GM10847 (cell line): ENCODE measurements around the gene ERI2.

Source experiments
- POLR2A ChIP-seq: IDR thresholded peaks from 2 replicates; pipeline ENCODE4 v1.6.1; 2011; ENCODE audit not compliant: insufficient read length; ENCODE audit errors: extremely low read depth

ERI2 gene

DNA sequence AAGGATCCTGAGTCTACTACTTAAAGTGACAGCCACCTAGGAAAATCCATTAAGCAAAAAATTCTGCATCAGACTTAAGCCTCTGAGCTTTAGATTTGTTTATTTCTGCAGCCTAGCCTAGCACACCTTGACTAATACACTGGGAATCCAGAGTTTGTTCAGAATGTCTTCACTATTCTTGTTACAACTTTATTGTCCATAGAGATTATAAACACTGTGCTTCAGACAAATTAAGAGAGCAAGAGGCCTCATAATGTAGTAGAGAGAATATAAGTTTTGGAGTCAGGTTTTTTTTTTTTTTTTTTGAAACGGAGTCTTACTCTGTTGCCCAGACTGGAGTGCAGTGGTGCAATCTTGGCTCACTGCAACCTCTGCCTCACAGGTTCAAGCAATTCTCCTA is 55.7 kb downstream of the ERI2 start:
- no peak for TF ChIP-seq POLR2A

DNA sequence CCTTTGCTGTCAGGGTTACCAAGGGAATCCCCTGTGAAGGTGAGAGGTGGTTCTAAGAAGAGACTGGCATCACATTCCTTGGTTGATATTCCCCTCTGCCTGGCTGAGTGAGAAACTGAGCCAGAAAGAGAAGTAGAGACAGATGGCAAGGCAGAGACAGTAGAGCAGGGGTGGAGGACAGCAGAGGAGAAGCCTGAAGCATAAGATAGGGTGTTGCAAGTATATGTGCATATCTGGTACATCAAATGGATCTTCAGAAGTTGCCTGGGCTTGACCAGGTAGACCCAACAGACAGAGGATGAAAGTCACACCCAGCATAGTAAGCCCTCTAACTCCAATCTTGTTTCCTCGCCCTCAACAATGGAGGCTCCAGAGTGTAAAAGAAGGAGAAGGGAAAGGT is 56.8 kb downstream of the ERI2 start:
- no peak for TF ChIP-seq POLR2A

DNA sequence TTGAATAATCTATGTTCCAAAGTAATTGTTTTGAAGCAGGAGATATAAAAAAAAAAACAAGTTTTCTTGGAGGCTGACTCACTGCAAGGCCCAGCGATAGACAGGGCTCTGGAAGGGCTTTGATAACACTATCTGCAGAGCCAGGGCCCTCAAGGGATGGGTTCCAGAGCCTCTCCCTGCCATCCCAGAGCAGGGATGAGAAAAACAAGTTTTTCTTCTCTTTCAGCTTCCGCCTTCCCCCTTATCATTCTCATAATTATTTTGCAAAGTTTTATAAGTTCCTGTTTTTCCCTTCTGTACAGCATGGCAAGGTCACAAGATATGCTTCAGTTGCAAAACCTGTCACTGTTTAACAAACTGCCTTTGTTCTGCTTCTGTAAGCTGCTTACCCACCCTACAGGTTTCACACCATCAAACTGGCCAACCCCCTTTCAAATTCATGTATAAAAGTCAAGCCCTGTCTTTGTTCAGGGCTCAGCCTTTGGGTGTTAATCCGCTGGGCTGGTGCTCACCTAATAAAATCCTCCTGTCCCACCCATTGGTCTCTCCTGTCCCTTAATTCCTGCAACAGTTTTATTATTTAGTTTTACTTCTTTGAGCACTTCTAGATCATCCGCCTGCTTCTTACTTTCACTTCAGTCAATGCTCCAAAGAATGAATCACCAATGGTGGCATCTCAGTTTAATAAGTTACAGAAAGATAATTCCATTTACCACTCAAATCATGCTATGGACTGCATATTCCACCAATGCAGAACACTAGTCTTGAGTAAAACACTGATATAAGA is 59.0 kb downstream of the ERI2 start:
- TF ChIP-seq POLR2A, result no peak

DNA sequence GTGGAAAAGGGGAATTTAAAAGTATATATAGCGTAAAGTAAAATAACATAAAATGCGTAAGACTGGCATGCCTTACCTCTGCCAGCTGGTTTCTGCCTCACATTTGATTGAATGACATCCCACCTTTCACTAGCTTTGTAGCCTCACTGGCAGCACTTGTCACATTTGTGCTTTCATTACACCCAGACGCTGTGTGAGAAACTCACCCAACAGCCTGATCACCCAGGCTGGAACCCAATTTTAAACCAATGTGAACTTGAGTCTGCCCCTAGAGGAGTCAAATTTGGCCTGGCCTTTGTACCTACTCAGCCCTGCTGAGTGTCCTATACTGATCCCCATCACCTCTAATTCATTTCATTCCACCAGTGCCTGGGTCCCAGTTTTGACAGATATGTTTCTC is 59.8 kb downstream of the ERI2 start:
- TF ChIP-seq POLR2A, result no peak
